ENCODE data around the gene DNM3.

DNA sequence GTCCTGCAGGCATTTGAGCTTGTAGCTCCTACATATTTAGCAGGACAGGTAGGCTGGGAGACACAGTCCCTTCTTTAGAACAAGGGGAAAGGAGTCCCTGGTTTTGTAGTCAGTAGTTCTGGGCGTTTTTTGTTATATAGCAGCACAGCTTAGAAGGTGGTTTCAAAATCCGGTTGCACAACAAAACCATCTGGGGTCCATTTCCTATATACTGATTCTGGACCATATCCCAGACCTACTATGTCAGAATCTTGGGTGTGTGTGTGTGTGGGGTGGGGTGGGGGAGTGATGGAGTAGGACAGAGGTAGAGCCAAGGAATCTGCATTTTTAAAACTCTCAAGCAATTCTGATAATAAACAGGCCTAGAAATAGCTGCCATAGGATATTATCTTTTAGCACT is 38.3 kb upstream of the DNM3 start:
- TF ChIP-seq CTCF (IDR thresholded peaks at IDR 0.05; ENCODE audit: insufficient read depth, low read length, poor library complexity, severe bottlenecking), result no peak
- TF ChIP-seq EZH2phosphoT487 (conservative IDR thresholded peaks at IDR 0.05; ENCODE audit: low read length), result no peak
